Measurements from ENCODE around the gene TUB.

Gene TUB

GRCh38 chr11:8102965-8103364, 22.0 kb downstream of the TUB start:
- no peak for TF ChIP-seq CTCF (IDR thresholded peaks at IDR 0.05; ENCODE audit: low read depth, low read length)
- no peak for TF ChIP-seq MAX (IDR thresholded peaks at IDR 0.05; ENCODE audit: low read depth, low read length)
- TF ChIP-seq POLR2A (IDR thresholded peaks at IDR 0.05; ENCODE audit: extremely low read depth, insufficient read length): no peak
- no peak for TF ChIP-seq MYC (IDR thresholded peaks at IDR 0.05; ENCODE audit: low read depth, low read length)
- no peak overlapping the region for H3K4me3 ChIP-seq (ENCODE audit: low read depth, low read length)
- no peak for DNase-seq (ENCODE audit: low read depth)

DNA sequence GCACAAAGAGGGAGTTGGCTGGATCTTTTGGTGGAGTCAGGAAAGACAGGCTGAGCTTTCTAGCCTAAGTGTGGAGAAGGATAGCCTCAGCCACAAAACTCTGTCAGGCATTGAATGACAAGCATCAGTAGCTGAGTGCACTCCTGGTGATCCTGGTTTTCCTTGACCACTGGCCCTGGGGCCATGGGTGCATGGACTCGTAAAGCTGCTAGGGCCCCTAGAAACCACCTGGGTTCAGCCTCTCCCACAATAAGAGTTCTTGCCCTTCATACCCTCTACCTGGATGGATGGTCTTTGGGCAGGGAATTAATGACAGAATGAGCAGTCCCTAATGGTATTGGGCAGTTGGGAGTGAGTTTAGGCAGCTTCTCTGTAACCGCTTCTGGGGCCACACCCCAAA, 22.9 kb downstream of the TUB start:
- TF ChIP-seq MAX (IDR thresholded peaks at IDR 0.05; ENCODE audit: low read depth, low read length) (no peak), POLR2A (IDR thresholded peaks at IDR 0.05; ENCODE audit: extremely low read depth, insufficient read length) (no peak), CTCF (IDR thresholded peaks at IDR 0.05; ENCODE audit: low read depth, low read length) (no peak), MYC (IDR thresholded peaks at IDR 0.05; ENCODE audit: low read depth, low read length) (no peak)
- H3K4me3 ChIP-seq (ENCODE audit: low read depth, low read length): no peak overlapping the region
- DNase-seq (ENCODE audit: low read depth): no peak

DNA sequence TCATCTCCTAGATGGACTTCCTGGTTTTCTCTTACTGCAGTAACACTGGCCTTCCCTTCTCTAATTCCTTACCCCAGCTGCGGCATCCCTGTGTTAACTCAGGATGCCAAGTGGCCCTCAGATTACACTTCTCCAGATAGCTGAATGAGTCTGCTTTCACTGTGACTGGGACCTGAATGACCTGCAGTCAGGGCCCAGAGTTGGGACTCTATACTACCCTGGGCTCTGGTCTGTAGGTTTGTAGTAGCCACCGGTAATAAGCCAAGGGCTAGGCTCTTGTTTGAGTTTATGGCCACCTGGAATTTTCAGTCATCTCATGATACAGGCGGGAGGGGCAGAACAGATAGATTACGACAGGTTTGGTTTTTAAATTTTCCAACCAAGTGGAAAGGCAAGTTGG, 24.1 kb downstream of the TUB start:
- no peak for DNase-seq (ENCODE audit: low read depth)
- no peak overlapping the region for H3K4me3 ChIP-seq (ENCODE audit: low read depth, low read length)
- no peak for TF ChIP-seq MYC (IDR thresholded peaks at IDR 0.05; ENCODE audit: low read depth, low read length)
- TF ChIP-seq POLR2A (IDR thresholded peaks at IDR 0.05; ENCODE audit: extremely low read depth, insufficient read length): no peak
- no peak for TF ChIP-seq CTCF (IDR thresholded peaks at IDR 0.05; ENCODE audit: low read depth, low read length)
- no peak for TF ChIP-seq MAX (IDR thresholded peaks at IDR 0.05; ENCODE audit: low read depth, low read length)

DNA sequence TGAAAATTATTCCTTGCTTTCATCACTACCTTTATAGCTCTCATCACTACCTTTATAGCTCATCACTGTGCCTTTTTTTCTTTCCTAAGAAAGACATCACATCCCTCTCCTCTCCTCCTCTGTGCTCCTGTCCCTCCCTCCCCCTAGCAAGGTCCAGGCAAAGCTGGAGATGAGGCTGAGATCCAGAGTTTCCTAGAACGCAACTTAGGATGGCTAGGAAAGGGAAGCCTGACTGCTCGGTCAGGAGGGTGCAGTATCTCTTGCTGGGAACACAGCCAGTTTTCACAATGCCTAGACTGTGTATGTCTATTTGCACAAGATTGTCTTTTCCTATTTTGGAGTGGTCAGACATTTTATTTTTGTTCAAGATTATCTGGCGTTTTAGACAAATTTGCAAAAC, 24.7 kb downstream of the TUB start:
- no peak for DNase-seq (ENCODE audit: low read depth)
- H3K4me3 ChIP-seq (ENCODE audit: low read depth, low read length): no peak overlapping the region
- no peak for TF ChIP-seq MAX (IDR thresholded peaks at IDR 0.05; ENCODE audit: low read depth, low read length)
- TF ChIP-seq POLR2A (IDR thresholded peaks at IDR 0.05; ENCODE audit: extremely low read depth, insufficient read length): no peak
- TF ChIP-seq MYC (IDR thresholded peaks at IDR 0.05; ENCODE audit: low read depth, low read length): no peak
- TF ChIP-seq CTCF (IDR thresholded peaks at IDR 0.05; ENCODE audit: low read depth, low read length): no peak

DNA sequence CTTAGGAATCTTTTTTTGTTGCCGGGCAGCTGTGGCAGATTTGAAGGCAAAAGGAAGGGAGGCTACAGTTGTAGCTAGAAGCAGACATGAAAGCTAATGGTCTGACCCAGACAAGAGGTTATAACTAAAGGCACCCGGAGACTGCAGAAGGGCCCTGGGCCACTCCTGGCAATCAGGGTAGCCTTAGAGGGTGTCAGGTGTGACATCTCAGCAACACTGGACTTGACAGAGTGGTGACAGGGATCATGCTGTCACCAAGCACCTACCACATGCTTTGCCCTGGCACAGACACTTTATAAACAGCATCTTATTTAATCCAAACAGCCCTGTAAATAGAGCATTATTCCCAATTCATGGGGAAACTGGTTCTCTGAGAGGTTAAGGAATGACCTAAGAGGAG, 25.7 kb downstream of the TUB start:
- DNase-seq (ENCODE audit: low read depth): no peak
- no peak for TF ChIP-seq CTCF (IDR thresholded peaks at IDR 0.05; ENCODE audit: low read depth, low read length)
- no peak for TF ChIP-seq MAX (IDR thresholded peaks at IDR 0.05; ENCODE audit: low read depth, low read length)
- TF ChIP-seq MYC (IDR thresholded peaks at IDR 0.05; ENCODE audit: low read depth, low read length): no peak
- no peak for TF ChIP-seq POLR2A (IDR thresholded peaks at IDR 0.05; ENCODE audit: extremely low read depth, insufficient read length)
- no peak overlapping the region for H3K4me3 ChIP-seq (ENCODE audit: low read depth, low read length)

- DNase-seq (ENCODE audit: low read depth): no peak
- TF ChIP-seq CTCF (IDR thresholded peaks at IDR 0.05; ENCODE audit: low read depth, low read length): no peak
- no peak for TF ChIP-seq MYC (IDR thresholded peaks at IDR 0.05; ENCODE audit: low read depth, low read length)
- H3K4me3 ChIP-seq (ENCODE audit: low read depth, low read length): no peak overlapping the region
Observed at GRCh38 chr11:8107642-8108041, 26.6 kb downstream of the TUB start.
